Activated CD4-positive, alpha-beta T cell treated with anti-CD3 and anti-CD28 coated beads, Interleukin-2, Interleukin-4, amounts not matched to agents 100 ng/mL and 50 ng/mL, durations not matched to agents 16 hours and 8 hours (primary cell): ENCODE measurements around the gene GRN.

ENCODE experiments used
- DNase-seq: peaks from one replicate; pipeline ENCODE4 v3.0.0-alpha.2; 2020; ENCODE audit warnings: low spot score

GRN gene

DNA sequence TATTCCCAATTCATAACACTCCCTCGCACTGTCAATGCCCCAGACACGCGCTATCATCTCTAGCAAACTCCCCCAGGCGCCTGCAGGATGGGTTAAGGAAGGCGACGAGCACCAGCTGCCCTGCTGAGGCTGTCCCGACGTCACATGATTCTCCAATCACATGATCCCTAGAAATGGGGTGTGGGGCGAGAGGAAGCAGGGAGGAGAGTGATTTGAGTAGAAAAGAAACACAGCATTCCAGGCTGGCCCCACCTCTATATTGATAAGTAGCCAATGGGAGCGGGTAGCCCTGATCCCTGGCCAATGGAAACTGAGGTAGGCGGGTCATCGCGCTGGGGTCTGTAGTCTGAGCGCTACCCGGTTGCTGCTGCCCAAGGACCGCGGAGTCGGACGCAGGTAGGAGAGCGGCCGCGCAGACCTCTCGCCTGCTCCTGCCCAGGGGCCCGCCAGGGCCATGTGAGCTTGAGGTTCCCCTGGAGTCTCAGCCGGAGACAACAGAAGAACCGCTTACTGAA, at the start of gene GRN:
Gene GRN (plus strand): TSS at position 364 of the 515 bp plus-strand sequence. CDS start 3,863 bp downstream, outside the sequence.
- peak; percentile 91 for DNase-seq

DNA sequence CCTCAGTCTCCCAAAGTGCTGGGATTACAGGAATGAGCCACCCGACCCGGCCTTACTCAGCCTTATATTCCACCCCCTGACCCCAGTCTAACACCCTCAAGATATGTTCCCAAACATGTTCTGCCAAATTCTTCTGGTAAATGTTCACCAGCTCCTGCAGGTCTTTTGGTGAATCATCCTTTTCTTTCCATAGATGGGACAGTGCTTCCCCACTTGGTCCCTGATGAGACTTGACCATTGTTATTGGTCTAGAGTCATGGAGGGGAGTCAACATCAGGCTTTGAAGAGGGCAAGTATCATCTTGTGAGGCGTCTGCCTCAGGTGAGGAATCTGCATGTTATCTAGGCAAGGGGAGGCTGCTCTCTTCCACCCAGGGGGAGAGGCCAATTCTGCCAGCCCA, 47.1 kb upstream of the GRN start:
- no peak for DNase-seq

GRCh38 chr17:44304651-44305050, 40.5 kb upstream of the GRN start:
- DNase-seq, result no peak

DNA sequence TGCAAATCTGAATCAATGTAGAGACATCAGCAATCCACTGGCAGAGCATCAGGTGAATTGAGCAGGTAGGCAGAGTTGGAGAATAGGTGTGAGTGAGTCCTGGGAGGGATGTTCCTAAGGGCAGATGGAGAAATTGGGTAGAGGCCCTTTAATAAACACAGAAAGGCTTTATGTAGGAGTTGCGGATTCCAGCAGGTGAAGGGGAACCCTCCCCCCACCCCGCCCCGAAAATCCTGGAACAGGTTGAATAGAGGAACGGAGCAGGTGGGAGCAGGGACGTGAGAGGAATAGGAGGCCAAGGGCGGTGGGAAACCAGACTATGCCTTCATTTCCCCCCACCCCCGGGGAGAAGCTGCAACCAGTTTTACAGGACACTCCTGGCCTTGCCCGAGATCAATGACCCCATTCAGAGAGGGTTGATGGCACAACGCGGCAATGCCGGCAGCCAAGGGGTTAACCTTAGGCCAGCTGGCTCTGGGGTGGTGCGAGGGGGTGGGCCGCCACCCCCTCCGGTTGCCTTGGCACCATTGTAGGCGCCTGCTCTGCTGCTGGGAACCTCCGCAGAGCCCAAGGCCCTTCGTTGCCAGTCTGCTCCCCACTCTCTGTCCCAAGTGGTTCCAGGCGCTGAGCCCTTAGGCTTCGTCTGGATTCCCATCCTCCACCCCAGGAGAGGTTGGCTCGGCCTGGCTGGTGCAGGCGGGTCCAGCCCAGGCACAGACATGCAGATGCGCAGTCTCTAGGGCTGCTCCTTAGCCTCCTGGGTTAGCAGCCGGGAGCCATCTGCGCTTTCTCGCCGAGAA, 37.5 kb upstream of the GRN start:
- no peak for DNase-seq

- peak; percentile 69 for DNase-seq
Measured at GRCh38 chr17:44308320-44308818, 36.7 kb upstream of the GRN start, which contains the start of gene RUNDC3A. TSS of gene RUNDC3A (plus strand) at chr17:44308601. CDS start at chr17:44308833, 232 bp downstream.

- no peak for DNase-seq
Measured at GRCh38 chr17:44308865-44309264, 36.2 kb upstream of the GRN start.

DNA sequence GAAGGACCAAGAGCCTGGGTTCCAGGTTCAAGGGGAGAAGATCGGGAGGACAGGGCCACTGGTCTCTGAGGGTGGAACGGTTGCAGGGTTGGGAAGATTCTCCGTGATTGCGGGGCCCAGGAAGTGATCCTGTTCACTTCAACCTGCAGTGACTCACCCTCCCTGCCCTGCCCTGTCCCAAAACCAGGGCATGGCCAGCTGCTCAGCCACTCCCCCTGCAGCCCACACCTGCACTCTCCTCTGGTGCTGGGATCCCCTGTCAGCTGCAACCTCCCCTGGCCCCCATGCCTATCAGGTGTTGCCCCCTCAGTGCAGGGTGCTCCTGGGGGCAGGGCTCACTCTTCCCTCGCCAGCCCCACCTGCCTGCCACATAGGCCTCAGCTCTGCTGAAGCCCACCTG, 35.6 kb upstream of the GRN start:
- DNase-seq, result no peak

DNA sequence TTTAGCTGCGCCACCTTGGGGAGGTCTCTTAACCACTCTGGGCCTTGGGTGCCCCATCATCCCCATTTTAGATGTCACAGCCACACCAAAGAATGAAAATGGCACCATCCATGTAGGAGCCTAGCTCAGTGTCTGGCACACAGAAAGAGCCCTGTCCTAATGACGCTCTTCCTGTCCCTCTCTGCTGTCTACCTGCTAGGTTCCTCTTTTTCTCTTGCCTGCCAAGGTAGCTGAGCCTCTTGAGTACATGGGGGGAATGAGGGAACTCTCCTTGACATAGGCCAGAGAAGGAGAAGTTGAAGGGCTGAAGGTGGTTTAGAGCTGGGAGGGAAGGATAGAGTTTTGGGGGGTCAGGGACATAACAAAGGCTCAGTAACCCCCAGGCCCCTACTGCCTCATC, 34.9 kb upstream of the GRN start:
- no peak for DNase-seq

DNA sequence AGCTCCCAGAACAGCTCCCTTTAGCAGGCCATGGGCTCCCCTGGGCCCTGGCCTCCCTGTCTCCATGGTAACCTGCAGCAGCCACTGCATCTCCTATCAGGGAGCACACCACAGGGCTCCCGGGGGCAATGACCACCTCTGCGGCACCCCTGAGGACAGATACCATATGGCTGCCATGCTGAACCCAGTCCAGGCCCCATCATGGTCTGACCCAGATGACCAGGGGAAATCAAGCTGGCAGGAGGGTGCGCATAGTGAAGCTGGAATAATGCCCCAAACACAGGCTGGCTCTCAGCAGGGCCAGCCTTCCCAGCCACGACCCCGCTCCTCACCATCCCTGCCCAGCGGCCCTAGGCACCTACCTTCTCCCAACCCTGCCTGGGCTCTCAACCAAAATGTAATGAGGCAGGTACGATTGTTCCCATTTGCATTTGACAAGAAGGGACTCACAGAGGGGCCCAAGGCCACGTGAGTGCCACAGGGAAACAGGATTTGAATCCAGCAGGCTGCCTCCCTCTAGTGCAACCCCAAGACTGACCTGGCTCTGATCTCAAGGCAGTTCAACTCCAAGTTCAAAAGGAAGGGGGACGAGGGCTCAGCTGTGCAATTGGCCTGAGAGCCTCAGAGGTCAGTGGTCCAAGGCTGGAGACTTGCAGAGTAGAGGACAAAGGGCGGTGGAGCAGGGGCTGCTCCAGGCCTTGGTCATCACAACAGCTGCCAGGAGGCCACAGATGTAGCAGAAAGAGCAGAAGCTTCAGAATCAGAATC, 34.3 kb upstream of the GRN start:
- DNase-seq, result no peak

DNA sequence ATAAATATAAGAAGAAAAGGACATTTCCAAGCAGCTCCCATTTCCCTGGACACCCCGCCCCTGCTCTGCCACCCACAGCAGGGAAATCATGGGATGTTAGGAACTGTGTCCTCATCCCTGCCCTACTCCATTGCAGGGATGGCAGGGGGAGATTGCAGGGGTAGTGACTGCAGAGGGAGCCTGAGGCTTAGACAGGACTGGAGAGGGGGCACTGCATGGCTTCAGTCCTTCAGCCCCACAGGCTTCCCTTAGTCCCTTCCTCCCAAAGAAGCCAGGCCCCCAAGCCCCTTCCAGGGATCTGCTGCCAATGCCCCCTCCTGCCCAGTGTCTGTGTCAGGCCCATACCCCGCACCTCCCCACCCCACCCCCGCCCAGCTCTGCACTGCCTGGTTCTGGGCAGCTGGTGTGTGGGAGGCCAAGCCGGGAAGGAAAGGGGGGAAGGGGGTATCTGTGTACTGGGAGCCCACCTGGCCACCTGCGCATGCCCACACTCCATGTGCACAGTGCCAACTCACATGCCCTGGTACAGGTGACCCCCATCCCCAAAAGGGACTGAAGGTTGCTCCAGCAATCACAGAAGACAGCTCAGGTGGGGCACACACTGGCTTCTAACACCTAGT, 33.4 kb upstream of the GRN start:
- no peak for DNase-seq

DNA sequence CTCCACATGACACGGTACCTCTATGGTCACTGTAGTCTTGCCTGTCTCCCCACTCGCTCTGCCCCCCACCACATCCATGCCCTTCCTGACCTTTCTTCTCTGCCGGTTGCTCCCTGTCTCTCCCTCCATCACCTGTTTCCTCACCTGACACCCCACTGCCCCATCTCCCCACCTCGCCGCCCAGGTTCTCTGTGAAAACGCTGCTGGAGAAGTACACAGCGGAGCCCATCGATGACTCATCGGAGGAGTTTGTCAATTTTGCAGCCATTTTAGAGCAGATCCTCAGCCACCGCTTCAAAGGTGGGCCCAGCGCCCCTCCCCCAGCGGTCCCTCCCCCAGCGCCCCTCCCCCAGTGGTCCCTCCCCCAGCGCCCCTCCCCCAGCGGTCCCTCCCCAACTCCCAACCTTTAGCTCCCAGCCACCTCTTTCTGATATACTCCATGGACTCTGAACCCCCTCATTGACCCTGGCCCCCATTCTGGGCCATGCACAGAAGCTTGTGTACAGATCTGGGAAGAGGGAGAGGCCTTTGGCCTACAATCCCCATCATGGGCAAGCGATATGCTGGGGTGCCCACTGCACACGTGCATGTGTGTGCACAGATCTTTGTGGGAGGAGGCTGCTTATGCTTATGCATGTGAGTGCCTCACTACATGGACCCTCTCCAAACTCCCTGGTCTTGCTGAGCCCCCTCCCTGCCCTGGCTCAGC, 32.6 kb upstream of the GRN start:
- no peak for DNase-seq

DNA sequence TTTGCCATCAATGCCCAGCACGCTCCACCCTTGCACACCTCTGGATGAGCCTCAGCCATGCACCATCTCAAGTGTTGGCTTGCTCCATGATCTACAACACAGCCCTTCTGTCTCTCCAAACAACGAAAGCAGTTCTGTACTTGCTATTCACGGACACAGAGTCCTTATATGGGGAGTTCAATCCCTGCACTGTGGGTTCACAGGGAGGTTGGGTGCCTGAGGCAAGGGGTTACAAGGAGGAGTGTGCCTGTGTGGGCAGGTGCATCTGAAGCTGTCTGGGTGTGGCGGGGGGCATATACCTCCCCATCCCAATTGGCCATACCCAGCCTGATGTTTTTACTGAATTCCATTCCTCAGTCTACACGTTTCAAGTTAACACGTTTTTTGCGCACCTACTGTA, 31.1 kb upstream of the GRN start:
- no peak for DNase-seq

DNA sequence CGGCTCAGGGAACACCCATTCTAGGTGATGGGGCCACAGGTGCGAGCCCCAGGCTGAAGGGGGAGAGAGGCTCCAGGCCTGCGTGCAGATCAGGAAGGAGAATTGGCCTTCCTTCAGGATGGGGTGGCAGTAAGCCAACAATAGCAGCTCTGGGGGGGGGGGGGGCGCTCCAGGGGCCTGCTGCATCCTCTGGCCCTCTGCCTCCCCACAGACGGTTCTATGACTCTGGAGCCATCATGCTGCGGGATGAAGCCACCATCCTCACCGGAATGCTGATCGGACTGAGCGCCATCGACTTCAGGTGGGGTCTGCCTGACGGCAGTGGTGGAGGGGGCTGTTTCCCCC, 30.6 kb upstream of the GRN start:
- no peak for DNase-seq

- DNase-seq, result peak; percentile 35
Measured at GRCh38 chr17:44314869-44315661, 30.0 kb upstream of the GRN start.

- DNase-seq, result no peak
Measured at GRCh38 chr17:44315760-44316731, 29.1 kb upstream of the GRN start.

DNA sequence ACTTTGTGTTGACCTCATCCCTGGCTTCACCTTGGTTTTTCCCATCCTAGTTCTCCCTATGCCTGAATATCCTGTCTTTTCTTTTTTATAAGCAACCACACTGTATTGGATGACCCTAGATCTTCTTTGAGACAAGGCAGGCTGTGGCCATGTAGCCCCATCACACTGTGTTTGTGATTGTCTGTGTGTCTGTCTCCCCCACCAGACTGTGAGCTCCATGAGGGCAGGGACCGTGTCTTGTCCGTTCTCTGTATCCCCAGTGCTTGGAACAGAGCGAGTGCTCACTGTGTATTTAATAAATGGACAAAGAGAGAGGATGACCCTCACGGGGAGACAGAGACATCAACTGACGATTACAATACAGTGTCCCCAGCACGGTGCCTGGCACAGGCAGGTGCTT, 27.6 kb upstream of the GRN start:
- no peak for DNase-seq

- no peak for DNase-seq
Measured at GRCh38 chr17:44318077-44318892, 26.8 kb upstream of the GRN start.

GRCh38 chr17:44320066-44320465, 25.0 kb upstream of the GRN start:
- DNase-seq, result no peak
